Upper lobe of left lung (tissue), 6 donors: ENCODE measurements around the gene GRIPAP1. TPM values are rescaled to one million over a fixed set of nuclear protein-coding genes. Genes with fewer than 3 reads are reported as not detected.

Experiments used
- ATAC-seq, 2 donors: fragments of 200-7000 bp; cut with Tn5 transposase; one replicate each; pipeline ENCODE4 v1.9.1; 2022; ENCODE audit warnings: mild to moderate bottlenecking in 2 of 2, moderate library complexity in 2 of 2; ENCODE audit not compliant: low FRiP score in 2 of 2
- DNase-seq, 2 donors: peaks; one replicate each; pipeline ENCODE4 v3.0.0-alpha.2; 2019 to 2020
- H3K27ac ChIP-seq, 4 donors: fragments of 200-600 bp; sonication (generic); one replicate each; pipeline ENCODE4 v1.5.1; 2016 to 2019
- H3K27me3 ChIP-seq, 4 donors: fragments of 200-600 bp; sonication (generic); one replicate each; pipeline ENCODE4 v1.5.1; 2017 to 2019
- H3K36me3 ChIP-seq, 4 donors: fragments of 200-600 bp; sonication (generic); one replicate each; pipeline ENCODE4 v1.5.1; 2016 to 2019
- H3K4me1 ChIP-seq, 4 donors: fragments of 200-600 bp; sonication (generic); one replicate each; pipeline ENCODE4 v1.5.1; 2018 to 2019
- H3K4me3 ChIP-seq, 4 donors: fragments of 200-600 bp; sonication (generic); one replicate each; pipeline ENCODE4 v1.5.1; 2017 to 2019; ENCODE audit warnings: mild to moderate bottlenecking in 2 of 4, moderate library complexity in 1 of 4
- H3K9me3 ChIP-seq, 4 donors: fragments of 200-600 bp; sonication (generic); one replicate each; pipeline ENCODE4 v1.5.1; 2018 to 2019
- CTCF ChIP-seq, 6 experiments: fragments of 450-650 bp in 4 of 6; fragments of 200-600 bp in 2 of 6; sonication (generic) in 2 of 6; IDR thresholded peaks; one replicate each; pipeline ENCODE4 v1.5.1; 2016 to 2019; ENCODE audit warnings: antibody characterized with exemption in 6 of 6
- EP300 ChIP-seq, 4 donors: sonication (generic); formaldehyde crosslinking; IDR thresholded peaks; one replicate each; pipeline ENCODE4 v1.5.1; 2017; ENCODE audit warnings: antibody characterized with exemption in 4 of 4, control low read depth in 2 of 4
- POLR2A ChIP-seq, 4 donors: fragments of 450-650 bp; IDR thresholded peaks; one replicate each; pipeline ENCODE4 v1.5.1; 2016 to 2017; ENCODE audit warnings: antibody characterized with exemption in 4 of 4, mild to moderate bottlenecking in 2 of 4
- POLR2AphosphoS5 ChIP-seq, 2 donors: sonication (generic); formaldehyde crosslinking; IDR thresholded peaks; one replicate each; pipeline ENCODE4 v1.5.1; 2017; ENCODE audit warnings: antibody characterized with exemption in 2 of 2
- WGBS, 2 donors: methylation state at CpG; one replicate each; pipeline ENCODE4 v1.1.5; 2017 to 2018; 5-methylcytosine and 5-hydroxymethylcytosine counted together
- total RNA-seq, 6 donors: library from RNA; depleted of rRNA in 4 of 6; stranded (reverse); fragments of >200 nt in 4 of 6; gene quantifications; one replicate each; pipeline versions ENCODE4 v1.1.0 to v1.2.1, GENCODE V29; 2016 to 2021
- donor health status: DM: no; HTN: no; CAD: no; lungs with moderate emphysema.
- donor health status: DM: no; HTN: yes; CAD: no; lungs with severe emphysema.

GRIPAP1 gene
- total RNA-seq, 6 donors from 2014 or later: 37.5 to 140 (median 50.8) TPM

- 75 to 90% methylated on average over 4 to 14 of the region's 15 CpGs for WGBS, 2 donors
- no peak for TF ChIP-seq CTCF (IDR thresholded peaks at IDR 0.05)
- TF ChIP-seq EP300 (IDR thresholded peaks at IDR 0.05): no peak
- no peak for TF ChIP-seq POLR2AphosphoS5 (IDR thresholded peaks at IDR 0.05)
- TF ChIP-seq POLR2A (IDR thresholded peaks at IDR 0.05): no peak
- no peak for ATAC-seq
Observed at GRCh38 chrX:48966796-48967579, 35.1 kb downstream of the GRIPAP1 start.

DNA sequence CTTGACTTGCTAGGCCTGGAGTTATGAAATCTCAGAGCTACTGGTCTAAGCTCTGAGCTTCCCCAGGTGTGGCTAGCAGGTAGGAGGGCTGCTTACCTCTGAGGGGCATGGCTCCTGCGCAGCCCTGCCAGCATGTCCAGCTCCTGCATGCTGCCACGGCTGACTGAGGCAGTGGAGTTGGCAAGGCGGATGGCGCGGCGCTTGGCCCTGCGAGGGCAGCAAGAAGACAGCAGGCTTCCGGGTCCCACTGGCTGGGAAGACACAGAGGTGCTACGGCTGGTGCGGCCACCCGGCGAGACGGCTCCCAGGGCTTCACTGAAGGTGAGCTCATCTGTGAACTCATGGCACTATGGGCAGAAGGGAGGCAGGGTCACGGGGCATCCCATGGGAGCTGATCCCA, 36.1 kb downstream of the GRIPAP1 start:
- 93 to 96% methylated on average over 4 to 14 of the region's 14 CpGs for WGBS, 2 donors
- no peak for DNase-seq
- no peak for TF ChIP-seq POLR2A (IDR thresholded peaks at IDR 0.05)
- TF ChIP-seq CTCF (IDR thresholded peaks at IDR 0.05): no peak
- TF ChIP-seq POLR2AphosphoS5 (IDR thresholded peaks at IDR 0.05): no peak
- TF ChIP-seq EP300 (IDR thresholded peaks at IDR 0.05): no peak

More at GRCh38 chrX:48966796-48967579, 35.1 kb downstream of the GRIPAP1 start:
- no peaks in the 10 kb centered on the region for H3K27me3 ChIP-seq
- H3K4me1 ChIP-seq: peaks cover 0 to 7% (median 6%) of the 10 kb centered on the region in 4 donors
- no peaks in the 10 kb centered on the region for H3K36me3 ChIP-seq
- H3K9me3 ChIP-seq: no peaks in the 10 kb centered on the region
- H3K4me3 ChIP-seq: no peak overlapping the region
- H3K27ac ChIP-seq: no peak overlapping the region
- no peak for DNase-seq

DNA sequence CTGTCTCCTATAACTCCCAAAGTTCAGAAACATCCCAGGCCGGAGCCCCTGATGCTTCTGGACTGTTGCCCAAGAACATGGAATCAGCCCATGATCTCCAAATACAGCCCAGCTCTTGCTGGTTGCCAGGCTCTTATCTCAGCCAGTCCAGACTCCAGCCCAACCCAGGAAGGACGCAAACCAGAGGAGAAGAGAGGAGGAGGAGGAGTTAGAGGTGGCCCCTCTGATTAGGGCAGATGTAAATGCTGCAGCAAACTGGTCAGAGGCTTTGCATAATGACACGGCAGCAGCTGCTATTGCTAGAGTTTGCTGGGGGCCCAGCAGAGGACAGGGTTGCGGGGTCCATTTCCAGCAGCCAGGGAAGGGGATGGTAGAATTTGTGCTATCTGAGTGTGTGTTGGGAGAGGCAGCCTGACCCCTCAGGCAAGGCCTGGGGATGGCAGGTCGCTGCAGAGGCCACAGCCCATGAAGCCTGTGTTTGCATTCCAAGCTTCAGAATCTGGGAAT, 40.4 kb downstream of the GRIPAP1 start:
- 40 to 55% methylated on average over 1 to 5 of the region's 5 CpGs for WGBS, 2 donors
- Histone ChIP-seq H3K36me3 (no peaks in the 10 kb centered on the region), H3K27me3 (no peaks in the 10 kb centered on the region), H3K9me3 (no peaks in the 10 kb centered on the region), H3K4me3 (no peak overlapping the region), H3K27ac (peak overlapping the region in 1 of 4 donors; percentile 46), H3K4me1 (peaks cover 0 to under 1% (median 0%) of the 10 kb centered on the region in 4 donors)
- DNase-seq (no peak), ATAC-seq (no peak)
- no peak for TF ChIP-seq EP300 (IDR thresholded peaks at IDR 0.05)
- no peak for TF ChIP-seq POLR2A (IDR thresholded peaks at IDR 0.05)
- TF ChIP-seq POLR2AphosphoS5 (IDR thresholded peaks at IDR 0.05): no peak
- no peak for TF ChIP-seq CTCF (IDR thresholded peaks at IDR 0.05)

More for the DNA sequence above, 36.1 kb downstream of the GRIPAP1 start:
- no peak for ATAC-seq
- no peak overlapping the region for H3K27ac ChIP-seq
- H3K9me3 ChIP-seq: no peaks in the 10 kb centered on the region
- no peak overlapping the region for H3K4me3 ChIP-seq
- H3K36me3 ChIP-seq: no peaks in the 10 kb centered on the region
- H3K27me3 ChIP-seq: no peaks in the 10 kb centered on the region
- no peaks in the 10 kb centered on the region for H3K4me1 ChIP-seq

- peaks cover 10 to 14% (median 11%) of the 10 kb centered on the region in 4 donors for H3K4me1 ChIP-seq
- no peak overlapping the region for H3K27ac ChIP-seq
- H3K9me3 ChIP-seq: no peaks in the 10 kb centered on the region
- no peaks in the 10 kb centered on the region for H3K27me3 ChIP-seq
- no peak for DNase-seq
- peaks cover 0 to 6% (median 0%) of the 10 kb centered on the region in 4 donors for H3K36me3 ChIP-seq
- 86 to 92% methylated on average over 2 of the region's 2 CpGs for WGBS, 2 donors
- no peak for ATAC-seq
- no peak overlapping the region for H3K4me3 ChIP-seq
- TF ChIP-seq EP300 (IDR thresholded peaks at IDR 0.05) (no peak), POLR2AphosphoS5 (IDR thresholded peaks at IDR 0.05) (no peak), CTCF (IDR thresholded peaks at IDR 0.05) (no peak), POLR2A (IDR thresholded peaks at IDR 0.05) (no peak)
Observed at GRCh38 chrX:48960291-48960690, 41.8 kb downstream of the GRIPAP1 start.
